Hepatocyte (in vitro differentiated cells): ENCODE data around the gene IMMT. TPM values are rescaled to one million over a fixed set of nuclear protein-coding genes. Genes with fewer than 3 reads are reported as not detected.
"Not testable (repeated sequence)": the region's sequence is repeated elsewhere in the genome, so short reads cannot be mapped to it uniquely, and the experiment has no call there.

ENCODE experiments used
- DNase-seq: peaks from one replicate; pipeline ENCODE4 v3.0.0-alpha.2; 2016; ENCODE audit warnings: low spot score
- H2AFZ ChIP-seq: fragments of 200-600 bp; sonication (generic); 2 replicates; pipeline ENCODE4 v1.6.0; 2016; ENCODE audit warnings: antibody characterized with exemption, mild to moderate bottlenecking
- H3K27ac ChIP-seq: fragments of 200-600 bp; sonication (generic); 2 replicates; pipeline ENCODE4 v1.5.1; 2016; ENCODE audit warnings: mild to moderate bottlenecking
- H3K27me3 ChIP-seq: fragments of 200-600 bp; sonication (generic); 2 replicates; pipeline ENCODE4 v1.6.1; 2016
- H3K36me3 ChIP-seq: fragments of 200-600 bp; sonication (generic); replicated peaks from 2 replicates; pipeline ENCODE4 v1.5.1; 2016; ENCODE audit warnings: low read depth; ENCODE audit not compliant: insufficient read depth
- H3K4me1 ChIP-seq: fragments of 200-600 bp; sonication (generic); 2 replicates; pipeline ENCODE4 v1.5.1; 2016; ENCODE audit warnings: mild to moderate bottlenecking, moderate library complexity; ENCODE audit not compliant: insufficient read depth
- H3K4me2 ChIP-seq: fragments of 200-600 bp; sonication (generic); 2 replicates; pipeline ENCODE4 v1.6.0; 2016
- H3K4me3 ChIP-seq: fragments of 200-600 bp; sonication (generic); 2 replicates; pipeline ENCODE4 v1.5.1; 2016; ENCODE audit warnings: mild to moderate bottlenecking
- H3K79me2 ChIP-seq: fragments of 200-600 bp; sonication (generic); 2 replicates; pipeline ENCODE4 v1.6.0; 2017; ENCODE audit warnings: mild to moderate bottlenecking
- H3K9me2 ChIP-seq: fragments of 200-600 bp; sonication (generic); replicated peaks from 2 replicates; pipeline ENCODE4 v1.6.0; 2017; ENCODE audit warnings: mild to moderate bottlenecking; ENCODE audit not compliant: insufficient read depth
- H3K9me3 ChIP-seq: fragments of 200-600 bp; sonication (generic); 2 replicates; pipeline ENCODE4 v1.5.1; 2016; ENCODE audit warnings: low read depth, mild to moderate bottlenecking
- H4K20me1 ChIP-seq: fragments of 200-600 bp; sonication (generic); 2 replicates; pipeline ENCODE4 v1.6.0; 2016; ENCODE audit warnings: mild to moderate bottlenecking; ENCODE audit not compliant: insufficient read depth, poor library complexity, severe bottlenecking
- CTCF ChIP-seq: fragments of 200-600 bp; sonication (generic); IDR thresholded peaks from 2 replicates; pipeline ENCODE4 v1.5.1; 2016; ENCODE audit warnings: antibody characterized with exemption, mild to moderate bottlenecking; ENCODE audit not compliant: poor library complexity
- EZH2 ChIP-seq: fragments of 200-600 bp; sonication (generic); IDR thresholded peaks from 2 replicates; pipeline ENCODE4 v1.6.1; 2016; ENCODE audit warnings: antibody characterized with exemption, mild to moderate bottlenecking, borderline replicate concordance
- EZH2phosphoT487 ChIP-seq: fragments of 200-600 bp; sonication (generic); IDR thresholded peaks from one replicate; pipeline ENCODE4 v1.6.1; 2018; ENCODE audit warnings: antibody characterized with exemption, mild to moderate bottlenecking, low read depth, moderate library complexity; ENCODE audit not compliant: unreplicated experiment, severe bottlenecking
- WGBS: methylation state at CpG from one replicate; pipeline ENCODE4 v1.1.6; 2016; ENCODE audit warnings: low lambda C conversion rate; ENCODE audit errors: missing lambda C conversion rate; 5-methylcytosine and 5-hydroxymethylcytosine counted together
- polyA plus RNA-seq: library from polyadenylated mRNA; unstranded; fragments of >200 nt; fragmentation: Nextera tagmentation; extraction: Ambion mirVana; gene quantifications from 2 replicates; pipeline ENCODE4 v1.2.1, GENCODE V29; 2016
- total RNA-seq: library from RNA; depleted of rRNA; stranded (reverse); fragments of >200 nt; gene quantifications from 2 replicates; pipeline ENCODE4 v1.2.3, GENCODE V29; 2014

IMMT gene
- total and polyA plus RNA-seq, 2 experiments from 2014 or later, result 60.1 to 67.9 TPM

GRCh38 chr2:86231680-86232372 is 36.6 kb upstream of the IMMT start:
- no peaks in the 10 kb centered on the region for H3K9me3 ChIP-seq
- H3K9me2 ChIP-seq, result no peaks in the 10 kb centered on the region
- no peak overlapping the region for H3K27ac ChIP-seq
- TF ChIP-seq EZH2 (no peak), CTCF (no peak), EZH2phosphoT487 (no peak)
- WGBS, result 90% methylated on average over 13 of the region's 13 CpGs
- no peaks in the 10 kb centered on the region for H3K27me3 ChIP-seq
- DNase-seq, result no peak
- H3K36me3 ChIP-seq, result no peaks in the 10 kb centered on the region
- no peak overlapping the region for H3K4me3 ChIP-seq
- H3K4me1 ChIP-seq, result no peaks in the 10 kb centered on the region
- no peak overlapping the region for H2AFZ ChIP-seq
- H4K20me1 ChIP-seq, result no peaks in the 10 kb centered on the region
- no peak overlapping the region for H3K4me2 ChIP-seq
- H3K79me2 ChIP-seq, result no peaks in the 10 kb centered on the region

DNA sequence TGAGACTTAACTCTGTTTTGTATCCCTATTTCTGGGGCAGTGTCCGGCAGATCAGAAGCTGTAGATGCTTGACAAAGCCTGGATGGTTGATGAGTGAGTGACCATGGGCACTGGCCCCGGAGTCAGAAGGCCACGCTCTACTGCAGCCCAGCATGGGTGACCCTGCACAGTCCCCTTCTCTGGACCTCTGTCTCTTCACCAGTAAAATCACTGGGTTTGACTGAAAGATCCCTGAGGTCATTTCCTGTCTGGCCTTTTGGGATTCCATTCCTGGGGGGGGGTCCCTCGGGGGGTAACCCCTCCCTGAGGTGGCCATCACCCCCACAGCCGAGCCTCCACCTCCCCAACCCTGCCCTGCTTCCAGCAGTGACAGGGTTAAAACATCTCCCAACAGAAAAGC is 35.7 kb upstream of the IMMT start:
- H3K79me2 ChIP-seq, result no peaks in the 10 kb centered on the region
- H3K4me1 ChIP-seq, result no peaks in the 10 kb centered on the region
- H3K4me2 ChIP-seq, result no peak overlapping the region
- H2AFZ ChIP-seq, result no peak overlapping the region
- no peaks in the 10 kb centered on the region for H3K9me3 ChIP-seq
- no peak overlapping the region for H3K4me3 ChIP-seq
- H3K27me3 ChIP-seq, result no peaks in the 10 kb centered on the region
- TF ChIP-seq EZH2 (no peak), CTCF (no peak), EZH2phosphoT487 (no peak)
- no peak for DNase-seq
- H3K36me3 ChIP-seq, result no peaks in the 10 kb centered on the region
- no peak overlapping the region for H3K27ac ChIP-seq
- H4K20me1 ChIP-seq, result no peaks in the 10 kb centered on the region
- WGBS, result 95% methylated on average over 4 of the region's 5 CpGs
- H3K9me2 ChIP-seq, result no peaks in the 10 kb centered on the region

- 69% methylated on average over 4 of the region's 4 CpGs for WGBS
Observed at GRCh38 chr2:86229221-86229620, 34.0 kb upstream of the IMMT start.

GRCh38 chr2:86228574-86228973 is 33.3 kb upstream of the IMMT start:
- H3K4me3 ChIP-seq, H3K4me1 ChIP-seq, DNase-seq, H3K4me2 ChIP-seq, H3K9me2 ChIP-seq, H2AFZ ChIP-seq, H3K36me3 ChIP-seq, H3K79me2 ChIP-seq, H3K27me3 ChIP-seq, H3K9me3 ChIP-seq, H3K27ac ChIP-seq, H4K20me1 ChIP-seq: not testable (repeated sequence)
- WGBS, result 90% methylated on average over 8 of the region's 8 CpGs

More at GRCh38 chr2:86229221-86229620, 34.0 kb upstream of the IMMT start:
- Histone ChIP-seq H3K4me2 (no peak overlapping the region), H3K4me3 (no peak overlapping the region), H3K27me3 (no peaks in the 10 kb centered on the region), H3K36me3 (no peaks in the 10 kb centered on the region), H3K4me1 (peaks cover under 1% of the 10 kb centered on the region), H3K79me2 (no peaks in the 10 kb centered on the region), H2AFZ (no peak overlapping the region), H3K9me2 (no peaks in the 10 kb centered on the region), H3K9me3 (no peaks in the 10 kb centered on the region), H3K27ac (no peak overlapping the region), H4K20me1 (no peaks in the 10 kb centered on the region)
- no peak for TF ChIP-seq EZH2
- no peak for TF ChIP-seq EZH2phosphoT487
- TF ChIP-seq CTCF, result no peak
- no peak for DNase-seq
